ENCODE data around the gene PTRH1.

The PTRH1 gene

GRCh38 chr9:127693697-127694096 is 21.8 kb downstream of the PTRH1 start:
- H3K27ac ChIP-seq = no peak overlapping the region
- no peaks in the 10 kb centered on the region for H3K4me1 ChIP-seq (ENCODE audit: low read depth, poor library complexity, severe bottlenecking)
- no peaks in the 10 kb centered on the region for H3K79me2 ChIP-seq (ENCODE audit: insufficient read depth, low read depth)
- no peak overlapping the region for H3K9ac ChIP-seq
- H3K4me3 ChIP-seq (IDR thresholded peaks at IDR 0.05; ENCODE audit: insufficient read depth, low read depth, low read length) = no peak overlapping the region
- TF ChIP-seq CTCF (conservative IDR thresholded peaks at IDR 0.05; ENCODE audit: low read depth, low read length) = no peak
- no peaks in the 10 kb centered on the region for H3K27me3 ChIP-seq (ENCODE audit: insufficient read depth, low read depth)
- no peak overlapping the region for H3K4me2 ChIP-seq
- H4K20me1 ChIP-seq (ENCODE audit: insufficient read depth) = no peaks in the 10 kb centered on the region
- H3K36me3 ChIP-seq (ENCODE audit: insufficient read depth) = no peaks in the 10 kb centered on the region
- H2AFZ ChIP-seq (ENCODE audit: low read depth) = no peak overlapping the region

- TF ChIP-seq CTCF (conservative IDR thresholded peaks at IDR 0.05; ENCODE audit: low read depth, low read length) = no peak
These were observed 22.3 kb downstream of the PTRH1 start for GRCh38 chr9:127693143-127693542.

GRCh38 chr9:127692071-127692470 is 23.4 kb downstream of the PTRH1 start:
- no peak for TF ChIP-seq CTCF (conservative IDR thresholded peaks at IDR 0.05; ENCODE audit: low read depth, low read length)
- Histone ChIP-seq H3K79me2 (ENCODE audit: insufficient read depth, low read depth) (no peaks in the 10 kb centered on the region), H3K9ac (no peak overlapping the region), H3K4me2 (no peak overlapping the region), H3K4me1 (ENCODE audit: low read depth, poor library complexity, severe bottlenecking) (no peaks in the 10 kb centered on the region), H3K27ac (no peak overlapping the region), H3K36me3 (ENCODE audit: insufficient read depth) (no peaks in the 10 kb centered on the region), H3K27me3 (ENCODE audit: insufficient read depth, low read depth) (no peaks in the 10 kb centered on the region), H3K4me3 (IDR thresholded peaks at IDR 0.05; ENCODE audit: insufficient read depth, low read depth, low read length) (no peak overlapping the region), H2AFZ (ENCODE audit: low read depth) (no peak overlapping the region), H4K20me1 (ENCODE audit: insufficient read depth) (no peaks in the 10 kb centered on the region)

More at GRCh38 chr9:127693143-127693542, 22.3 kb downstream of the PTRH1 start:
- no peaks in the 10 kb centered on the region for H3K4me1 ChIP-seq (ENCODE audit: low read depth, poor library complexity, severe bottlenecking)
- H3K79me2 ChIP-seq (ENCODE audit: insufficient read depth, low read depth) = no peaks in the 10 kb centered on the region
- H3K36me3 ChIP-seq (ENCODE audit: insufficient read depth) = no peaks in the 10 kb centered on the region
- no peak overlapping the region for H3K4me3 ChIP-seq (IDR thresholded peaks at IDR 0.05; ENCODE audit: insufficient read depth, low read depth, low read length)
- no peak overlapping the region for H3K4me2 ChIP-seq
- no peaks in the 10 kb centered on the region for H4K20me1 ChIP-seq (ENCODE audit: insufficient read depth)
- no peak overlapping the region for H3K9ac ChIP-seq
- no peak overlapping the region for H2AFZ ChIP-seq (ENCODE audit: low read depth)
- no peaks in the 10 kb centered on the region for H3K27me3 ChIP-seq (ENCODE audit: insufficient read depth, low read depth)
- H3K27ac ChIP-seq = no peak overlapping the region

GRCh38 chr9:127690735-127691134 is 24.7 kb downstream of the PTRH1 start:
- TF ChIP-seq CTCF (conservative IDR thresholded peaks at IDR 0.05; ENCODE audit: low read depth, low read length) = no peak
- Histone ChIP-seq H3K27ac (no peak overlapping the region), H3K4me1 (ENCODE audit: low read depth, poor library complexity, severe bottlenecking) (no peaks in the 10 kb centered on the region), H2AFZ (ENCODE audit: low read depth) (no peak overlapping the region), H3K27me3 (ENCODE audit: insufficient read depth, low read depth) (no peaks in the 10 kb centered on the region), H3K79me2 (ENCODE audit: insufficient read depth, low read depth) (no peaks in the 10 kb centered on the region), H3K4me3 (IDR thresholded peaks at IDR 0.05; ENCODE audit: insufficient read depth, low read depth, low read length) (no peak overlapping the region), H3K4me2 (no peak overlapping the region), H3K9ac (no peak overlapping the region), H4K20me1 (ENCODE audit: insufficient read depth) (no peaks in the 10 kb centered on the region), H3K36me3 (ENCODE audit: insufficient read depth) (no peaks in the 10 kb centered on the region)

Data from KMS-11 (cell line).